ENCODE measurements around the gene ADAM29.

DNA sequence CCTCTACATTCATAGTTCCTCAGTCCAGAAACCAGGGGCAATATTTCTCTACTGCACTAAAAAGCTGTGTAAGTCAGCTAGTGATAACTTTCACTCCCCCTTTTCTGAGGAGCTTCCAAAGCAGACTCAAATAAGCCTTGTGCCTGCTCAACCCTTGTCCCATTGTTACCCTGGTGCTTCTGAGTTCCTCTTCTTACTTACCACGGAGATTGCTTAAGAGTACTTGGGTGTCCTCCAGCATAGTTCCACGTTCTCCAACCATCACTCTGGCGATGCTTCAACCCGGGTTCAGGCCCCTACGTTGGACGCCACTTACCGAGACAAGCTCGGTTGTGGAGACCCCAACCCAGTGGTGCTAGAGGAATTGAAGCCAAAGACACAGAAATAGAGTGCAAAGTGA, 71.6 kb downstream of the ADAM29 start:
- TF ChIP-seq POLR2AphosphoS5 (IDR thresholded peaks at IDR 0.05; ENCODE audit: low read depth, low read length) (no peak), EZH2 (IDR thresholded peaks at IDR 0.05) (no peak), EZH2phosphoT487 (IDR thresholded peaks at IDR 0.05; ENCODE audit: borderline replicate concordance) (no peak), SIN3A (IDR thresholded peaks at IDR 0.05; ENCODE audit: low read depth) (no peak), SP1 (IDR thresholded peaks at IDR 0.05; ENCODE audit: low read depth) (no peak), POLR2A (IDR thresholded peaks at IDR 0.05; ENCODE audit: borderline replicate concordance, extremely low read depth, insufficient read depth, insufficient read length) (no peak), RAD21 (IDR thresholded peaks at IDR 0.05; ENCODE audit: low read depth) (no peak), ZNF274 (IDR thresholded peaks at IDR 0.05; ENCODE audit: low read depth, low read length) (no peak), TCF7L2 (IDR thresholded peaks at IDR 0.05; ENCODE audit: borderline replicate concordance, extremely low read depth, insufficient read depth, insufficient read length) (no peak), SRF (IDR thresholded peaks at IDR 0.05; ENCODE audit: low read depth) (no peak), YY1 (IDR thresholded peaks at IDR 0.05; ENCODE audit: extremely low read depth, insufficient replicate concordance, low read depth, low read length) (no peak), CEBPB (IDR thresholded peaks at IDR 0.05; ENCODE audit: low read depth) (no peak)
- TF ChIP-seq, protein P1, sequence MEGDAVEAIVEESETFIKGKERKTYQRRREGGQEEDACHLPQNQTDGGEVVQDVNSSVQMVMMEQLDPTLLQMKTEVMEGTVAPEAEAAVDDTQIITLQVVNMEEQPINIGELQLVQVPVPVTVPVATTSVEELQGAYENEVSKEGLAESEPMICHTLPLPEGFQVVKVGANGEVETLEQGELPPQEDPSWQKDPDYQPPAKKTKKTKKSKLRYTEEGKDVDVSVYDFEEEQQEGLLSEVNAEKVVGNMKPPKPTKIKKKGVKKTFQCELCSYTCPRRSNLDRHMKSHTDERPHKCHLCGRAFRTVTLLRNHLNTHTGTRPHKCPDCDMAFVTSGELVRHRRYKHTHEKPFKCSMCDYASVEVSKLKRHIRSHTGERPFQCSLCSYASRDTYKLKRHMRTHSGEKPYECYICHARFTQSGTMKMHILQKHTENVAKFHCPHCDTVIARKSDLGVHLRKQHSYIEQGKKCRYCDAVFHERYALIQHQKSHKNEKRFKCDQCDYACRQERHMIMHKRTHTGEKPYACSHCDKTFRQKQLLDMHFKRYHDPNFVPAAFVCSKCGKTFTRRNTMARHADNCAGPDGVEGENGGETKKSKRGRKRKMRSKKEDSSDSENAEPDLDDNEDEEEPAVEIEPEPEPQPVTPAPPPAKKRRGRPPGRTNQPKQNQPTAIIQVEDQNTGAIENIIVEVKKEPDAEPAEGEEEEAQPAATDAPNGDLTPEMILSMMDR (IDR thresholded peaks at IDR 0.05 in 2 of 3, conservative IDR thresholded peaks at IDR 0.05 in 1 of 3; ENCODE audit: borderline replicate concordance in 1 of 3, insufficient read depth in 1 of 3, low read depth in 2 of 3, low read length in 2 of 3), result no peak
- TF ChIP-seq, protein P2, sequence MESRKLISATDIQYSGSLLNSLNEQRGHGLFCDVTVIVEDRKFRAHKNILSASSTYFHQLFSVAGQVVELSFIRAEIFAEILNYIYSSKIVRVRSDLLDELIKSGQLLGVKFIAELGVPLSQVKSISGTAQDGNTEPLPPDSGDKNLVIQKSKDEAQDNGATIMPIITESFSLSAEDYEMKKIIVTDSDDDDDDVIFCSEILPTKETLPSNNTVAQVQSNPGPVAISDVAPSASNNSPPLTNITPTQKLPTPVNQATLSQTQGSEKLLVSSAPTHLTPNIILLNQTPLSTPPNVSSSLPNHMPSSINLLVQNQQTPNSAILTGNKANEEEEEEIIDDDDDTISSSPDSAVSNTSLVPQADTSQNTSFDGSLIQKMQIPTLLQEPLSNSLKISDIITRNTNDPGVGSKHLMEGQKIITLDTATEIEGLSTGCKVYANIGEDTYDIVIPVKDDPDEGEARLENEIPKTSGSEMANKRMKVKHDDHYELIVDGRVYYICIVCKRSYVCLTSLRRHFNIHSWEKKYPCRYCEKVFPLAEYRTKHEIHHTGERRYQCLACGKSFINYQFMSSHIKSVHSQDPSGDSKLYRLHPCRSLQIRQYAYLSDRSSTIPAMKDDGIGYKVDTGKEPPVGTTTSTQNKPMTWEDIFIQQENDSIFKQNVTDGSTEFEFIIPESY (IDR thresholded peaks at IDR 0.05; ENCODE audit: extremely low read depth, insufficient replicate concordance, low read length), result no peak
